Activated CD4-positive, alpha-beta T cell treated with anti-CD3 and anti-CD28 coated beads, Interleukin-2, Interleukin-4, amounts not matched to agents 100 ng/mL and 50 ng/mL, durations not matched to agents 16 hours and 8 hours (primary cell): ENCODE measurements around the gene DYSF.

ENCODE experiments used
- DNase-seq: peaks from one replicate; pipeline ENCODE4 v3.0.0-alpha.2; 2020; ENCODE audit warnings: low spot score

DYSF gene

GRCh38 chr2:71614976-71615766, 161.8 kb downstream of the DYSF start:
- DNase-seq = no peak

GRCh38 chr2:71615767-71616730, 162.7 kb downstream of the DYSF start:
- DNase-seq = no peak

- no peak for DNase-seq
Observed at GRCh38 chr2:71617266-71617665, 163.9 kb downstream of the DYSF start.

- no peak for DNase-seq
Observed at GRCh38 chr2:71618327-71619113, 165.2 kb downstream of the DYSF start.

- no peak for DNase-seq
Observed at GRCh38 chr2:71619230-71619741, 165.9 kb downstream of the DYSF start.

- no peak for DNase-seq
Observed at GRCh38 chr2:71620116-71620515, 166.8 kb downstream of the DYSF start.

GRCh38 chr2:71620851-71621251, 167.5 kb downstream of the DYSF start:
- DNase-seq = no peak

- DNase-seq = no peak
Observed at GRCh38 chr2:71629273-71629672, 175.9 kb downstream of the DYSF start.

- DNase-seq = no peak
Observed at GRCh38 chr2:71629771-71630453, 176.6 kb downstream of the DYSF start.

- DNase-seq = no peak
Observed at GRCh38 chr2:71630454-71631328, 177.3 kb downstream of the DYSF start.

GRCh38 chr2:71631411-71631931, 178.1 kb downstream of the DYSF start:
- DNase-seq = no peak

GRCh38 chr2:71633086-71633485, 179.7 kb downstream of the DYSF start:
- DNase-seq = no peak

GRCh38 chr2:71634567-71634966, 181.2 kb downstream of the DYSF start:
- no peak for DNase-seq

- DNase-seq = no peak
Observed at GRCh38 chr2:71635798-71636197, 182.4 kb downstream of the DYSF start.

- no peak for DNase-seq
Observed at GRCh38 chr2:71637168-71637567, 183.8 kb downstream of the DYSF start.

- DNase-seq = no peak
Observed at GRCh38 chr2:71637736-71638135, 184.4 kb downstream of the DYSF start.

GRCh38 chr2:71639735-71640134, 186.4 kb downstream of the DYSF start:
- no peak for DNase-seq

- DNase-seq = no peak
Observed at GRCh38 chr2:71640489-71640888, 187.1 kb downstream of the DYSF start.

- no peak for DNase-seq
Observed at GRCh38 chr2:71643674-71644357, 190.5 kb downstream of the DYSF start.

- no peak for DNase-seq
Observed at GRCh38 chr2:71646028-71646427, 192.7 kb downstream of the DYSF start.
